Measurements from ENCODE around the gene TFB1M. TPM values are rescaled to one million over a fixed set of nuclear protein-coding genes. Genes with fewer than 3 reads are reported as not detected.

Gene TFB1M
- polyA plus RNA-seq, 3 donors: 6.3 to 8.5 (median 6.5) TPM

- H3K27ac ChIP-seq (ENCODE audit: low read depth, low read length): no peak overlapping the region
- WGBS, 3 donors: 85 to 95% (median 95%) methylated on average over 2 of the region's 2 CpGs
Measured at GRCh38 chr6:155311583-155311982, 2.7 kb downstream of the TFB1M start.

- no peak overlapping the region for H3K27ac ChIP-seq (ENCODE audit: low read depth, low read length)
- 28 to 68% (median 61%) methylated on average over 6 of the region's 6 CpGs for WGBS, 3 donors
Measured at GRCh38 chr6:155311086-155311485, 3.2 kb downstream of the TFB1M start.

- WGBS, 3 donors: 72 to 82% (median 82%) methylated on average over 2 of the region's 2 CpGs
- no peak overlapping the region for H3K27ac ChIP-seq (ENCODE audit: low read depth, low read length)
Measured at GRCh38 chr6:155310596-155310995, 3.7 kb downstream of the TFB1M start.

- 85 to 95% (median 95%) methylated on average over 4 of the region's 4 CpGs for WGBS, 3 donors
- no peak overlapping the region for H3K27ac ChIP-seq (ENCODE audit: low read depth, low read length)
Measured at GRCh38 chr6:155309150-155309549, 5.1 kb downstream of the TFB1M start.

GRCh38 chr6:155306958-155307357, 7.3 kb downstream of the TFB1M start:
- no peak overlapping the region for H3K27ac ChIP-seq (ENCODE audit: low read depth, low read length)
- WGBS, 3 donors: 83 to 95% (median 87%) methylated on average over 2 of the region's 2 CpGs

GRCh38 chr6:155303361-155303870, 10.9 kb downstream of the TFB1M start:
- H3K27ac ChIP-seq (ENCODE audit: low read depth, low read length): no peak overlapping the region
- WGBS, 3 donors: 56 to 70% (median 67%) methylated on average over 4 of the region's 4 CpGs

GRCh38 chr6:155301867-155302266, 12.4 kb downstream of the TFB1M start:
- WGBS, 3 donors: 87 to 97% (median 88%) methylated on average over 2 of the region's 2 CpGs
- no peak overlapping the region for H3K27ac ChIP-seq (ENCODE audit: low read depth, low read length)

DNA sequence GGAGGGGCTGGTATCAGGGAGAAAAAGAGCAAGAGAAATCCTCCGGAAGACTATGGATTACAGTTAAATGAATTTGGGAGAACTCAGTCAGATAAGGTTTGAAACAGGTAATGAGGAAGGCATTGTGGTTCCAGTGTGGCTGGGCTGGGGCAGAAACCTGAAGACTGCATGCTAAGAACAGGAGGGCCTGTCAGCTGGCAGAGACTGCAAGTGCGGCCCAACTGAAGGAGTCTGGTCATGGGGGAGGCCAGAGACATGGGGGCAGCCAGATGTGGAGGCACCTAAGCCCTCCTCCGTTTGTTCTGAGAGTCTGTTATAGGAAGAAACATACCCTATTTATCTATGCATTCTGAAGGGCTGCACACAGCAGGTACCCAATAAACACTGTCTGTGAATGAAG, 16.6 kb downstream of the TFB1M start:
- H3K27ac ChIP-seq (ENCODE audit: low read depth, low read length): no peak overlapping the region
- WGBS, 3 donors: 84 to 97% (median 89%) methylated on average over 3 of the region's 3 CpGs

DNA sequence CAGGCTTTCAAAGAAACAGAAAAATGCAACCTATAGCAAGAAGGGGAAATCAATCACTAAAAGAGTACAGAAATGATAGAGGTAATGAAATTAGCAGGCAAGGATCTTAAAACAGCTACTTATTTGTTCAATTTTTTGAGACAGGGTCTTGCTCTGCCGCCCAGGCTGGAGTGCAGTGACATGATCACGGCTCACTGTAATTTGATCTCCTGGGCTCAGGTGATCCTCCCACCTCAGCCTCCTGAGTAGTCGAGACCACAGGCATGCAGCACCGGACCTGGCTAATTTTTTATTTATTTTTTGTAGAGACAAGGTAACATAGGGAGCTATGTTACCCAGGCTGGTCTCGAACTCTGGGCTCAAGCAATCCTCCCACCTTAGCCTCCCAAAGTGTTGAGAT, 21.6 kb downstream of the TFB1M start:
- H3K27ac ChIP-seq (ENCODE audit: low read depth, low read length): no peak overlapping the region
- 76 to 87% (median 78%) methylated on average over 5 of the region's 5 CpGs for WGBS, 3 donors

DNA sequence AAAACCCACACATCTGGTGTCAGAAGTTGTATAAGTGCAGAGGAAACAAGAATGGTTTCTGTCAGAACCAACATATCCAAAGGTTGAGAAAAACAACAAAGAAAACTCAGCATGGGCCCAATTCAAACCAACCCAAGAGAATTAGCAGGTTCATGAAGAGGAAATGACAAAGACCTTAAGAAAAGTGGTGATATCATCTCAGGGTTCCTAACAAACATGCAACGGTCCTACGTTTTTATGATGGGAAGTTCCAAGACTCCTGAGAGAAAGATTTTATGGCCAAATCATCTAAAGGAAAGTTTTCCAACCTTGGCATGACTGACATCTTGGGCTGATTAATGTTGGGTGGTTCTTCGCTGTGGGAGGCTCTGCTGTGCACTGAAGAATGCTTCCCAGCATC, 23.0 kb downstream of the TFB1M start:
- H3K27ac ChIP-seq (ENCODE audit: low read depth, low read length): no peak overlapping the region
- 81 to 94% (median 82%) methylated on average over 3 of the region's 3 CpGs for WGBS, 3 donors

DNA sequence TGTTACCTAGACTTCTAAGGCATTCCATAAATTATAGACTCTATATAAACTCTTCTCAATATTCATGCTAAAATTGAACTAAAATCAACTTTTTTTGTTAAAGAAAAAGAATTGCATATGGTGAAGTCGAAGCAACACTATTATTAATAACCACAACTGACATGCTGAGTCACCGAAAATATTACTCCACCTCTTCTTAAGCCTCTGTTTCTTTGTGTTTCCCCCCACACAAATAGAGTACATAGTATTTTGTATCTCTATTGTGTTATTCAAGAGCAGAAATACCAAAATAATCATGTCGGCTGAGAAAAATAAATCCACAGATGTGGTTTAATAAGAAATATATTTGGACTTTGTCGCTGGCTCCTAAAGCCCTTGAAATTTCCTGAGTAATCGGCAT, 23.8 kb downstream of the TFB1M start:
- WGBS, 3 donors: 94 to 96% (median 94%) methylated on average over 5 of the region's 5 CpGs
- no peak overlapping the region for H3K27ac ChIP-seq (ENCODE audit: low read depth, low read length)

DNA sequence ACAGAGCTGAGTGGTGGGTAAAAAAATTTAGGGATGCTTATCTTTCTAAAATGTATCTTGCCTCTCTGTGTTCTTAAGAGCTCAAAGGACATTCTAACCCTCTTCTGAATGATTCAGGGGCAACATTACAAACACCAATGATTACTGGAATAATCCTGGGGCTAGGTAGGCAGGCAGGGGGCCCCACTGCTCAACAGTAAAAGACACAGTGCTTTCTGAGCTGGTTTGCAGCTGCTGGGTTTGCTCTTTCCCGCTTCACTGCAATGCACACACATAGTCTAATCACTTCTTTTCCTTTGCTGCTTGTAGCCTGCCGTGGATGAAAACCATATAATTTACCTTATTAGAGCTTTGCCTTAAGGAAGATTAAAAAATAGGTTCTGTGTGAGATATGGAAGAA, 26.5 kb downstream of the TFB1M start:
- H3K27ac ChIP-seq (ENCODE audit: low read depth, low read length): no peak overlapping the region
- 84 to 91% (median 90%) methylated on average over 2 of the region's 2 CpGs for whole genome bisulfite sequencing, 3 donors

GRCh38 chr6:155284775-155285174, 29.5 kb downstream of the TFB1M start:
- no peak overlapping the region for H3K27ac ChIP-seq (ENCODE audit: low read depth, low read length)
- 88 to 94% (median 93%) methylated on average over 4 of the region's 4 CpGs for WGBS, 3 donors

GRCh38 chr6:155278319-155279049, 35.8 kb downstream of the TFB1M start:
- H3K27ac ChIP-seq (ENCODE audit: low read depth, low read length): no peak overlapping the region
- 94 to 95% (median 94%) methylated on average over 5 of the region's 5 CpGs for WGBS, 3 donors

GRCh38 chr6:155276638-155277037, 37.6 kb downstream of the TFB1M start:
- H3K27ac ChIP-seq (ENCODE audit: low read depth, low read length): no peak overlapping the region

DNA sequence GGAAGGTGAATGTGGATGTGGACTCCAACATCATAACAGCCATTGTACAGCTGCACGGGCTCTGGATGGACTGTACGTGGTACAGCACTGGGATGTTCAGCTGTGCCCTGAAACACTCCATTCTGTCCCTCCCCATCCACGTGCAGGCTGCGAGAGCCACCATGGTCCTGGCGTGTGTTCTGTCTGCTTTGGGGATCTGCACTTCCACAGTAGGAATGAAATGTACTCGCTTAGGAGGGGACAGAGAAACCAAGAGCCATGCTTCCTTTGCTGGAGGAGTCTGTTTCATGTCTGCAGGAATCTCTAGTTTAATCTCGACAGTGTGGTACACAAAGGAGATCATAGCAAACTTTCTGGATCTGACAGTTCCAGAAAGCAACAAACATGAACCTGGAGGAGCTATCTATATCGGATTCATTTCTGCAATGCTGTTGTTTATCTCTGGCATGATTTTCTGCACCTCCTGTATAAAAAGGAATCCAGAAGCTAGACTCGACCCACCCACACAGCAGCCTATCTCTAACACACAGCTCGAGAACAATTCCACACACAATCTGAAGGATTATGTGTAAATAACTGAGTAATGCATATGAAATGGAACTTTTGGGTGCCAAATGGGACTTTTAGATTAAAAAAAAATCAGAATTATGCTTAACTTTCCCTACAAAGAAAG, 38.3 kb downstream of the TFB1M start:
- 71 to 76% (median 74%) methylated on average over 10 of the region's 10 CpGs for WGBS, 3 donors
- no peak overlapping the region for H3K27ac ChIP-seq (ENCODE audit: low read depth, low read length)

- no peak overlapping the region for H3K27ac ChIP-seq (ENCODE audit: low read depth, low read length)
- 78 to 86% (median 85%) methylated on average over 1 of the region's 1 CpG for WGBS, 3 donors
Measured at GRCh38 chr6:155274533-155274932, 39.8 kb downstream of the TFB1M start.

DNA sequence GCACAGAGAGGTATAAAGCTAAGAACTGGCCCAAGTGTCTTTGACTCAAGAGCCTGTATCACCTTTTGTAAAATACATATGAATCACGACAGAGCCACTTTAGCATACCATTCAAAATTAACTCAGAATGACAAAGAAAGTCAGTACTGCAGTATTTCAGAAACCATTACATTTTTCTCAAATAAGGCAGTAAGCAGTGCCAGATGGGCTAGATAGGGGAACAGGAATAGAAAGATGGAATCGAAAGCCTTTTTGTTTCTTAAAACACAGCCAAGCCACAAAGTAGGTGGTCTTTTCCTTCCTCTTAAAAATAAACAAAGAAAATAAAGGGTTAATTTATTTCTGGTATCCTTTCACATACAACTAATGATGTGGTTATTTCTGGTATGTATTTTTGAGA, 40.2 kb downstream of the TFB1M start:
- H3K27ac ChIP-seq (ENCODE audit: low read depth, low read length): no peak overlapping the region
- 43 to 74% (median 53%) methylated on average over 2 of the region's 2 CpGs for WGBS, 3 donors

- H3K27ac ChIP-seq (ENCODE audit: low read depth, low read length): no peak overlapping the region
- 50 to 59% (median 59%) methylated on average over 3 of the region's 3 CpGs for WGBS, 3 donors
Measured at GRCh38 chr6:155273431-155273830, 40.9 kb downstream of the TFB1M start.
